K562 (cell line): ENCODE results near the gene CSNK1A1. TPM values are rescaled to one million over a fixed set of nuclear protein-coding genes. Genes with fewer than 3 reads are reported as not detected.
A peak's percentile ranks its signal among the peaks of the same experiment; 100 is the strongest.

ENCODE experiments used
- ATAC-seq: fragments of 200-7000 bp; cut with Tn5 transposase; 3 replicates; pipeline ENCODE4 v1.9.1; 2020; ENCODE audit warnings: moderate library complexity
- BruUV-seq: library from RNA; stranded (reverse); fragments of 400-500 nt; replicated peaks from 2 replicates; lab custom pipeline; 2021; lab: Mats Ljungman, UMichigan
- CTCF ChIA-PET: fragments of 300-600 bp; formaldehyde crosslinking; extraction: SDS; loops from one replicate; lab custom pipeline; 2021; ENCODE audit warnings: low intra/inter-chr PET ratio; lab: Yijun Ruan, JAX
- POLR2A ChIA-PET: fragments of 300-600, 350-650 bp; sonication (Branson Sonifier 250); formaldehyde crosslinking; extraction: SDS; loops from one replicate; lab custom pipeline; 2021; ENCODE audit warnings: antibody characterized with exemption, inconsistent platforms; lab: Yijun Ruan, JAX
- DNase-seq, 4 experiments: peaks; one replicate each; pipeline versions ENCODE4 v3.0.0 to v3.0.0-alpha.2; 2011 to 2018; ENCODE audit warnings: low spot score in 3 of 4, mixed read lengths in 3 of 4; ENCODE audit errors: extremely low read depth in 1 of 4
- FAIRE-seq: peaks from 2 replicates; lab custom pipeline; 2011; peaks lifted over from hg19 to GRCh38; lab: Jason Lieb, UNC
- H2AFZ ChIP-seq: 2 replicates; pipeline ENCODE4 v1.6.0; 2011; ENCODE audit warnings: low read depth, low read length, control low read depth, inconsistent platforms
- H3K27ac ChIP-seq: fragments of 200-600 bp; 3 replicates; pipeline ENCODE4 v1.8.0; 2011; ENCODE audit warnings: low read depth, mild to moderate bottlenecking, control low read depth, inconsistent platforms, low read length, moderate library complexity, mixed read lengths; ENCODE audit errors: extremely low read depth
- H3K27me3 ChIP-seq, 2 experiments: fragments of 300-600 bp in 1 of 2; 2 replicates in 1 of 2; 3 replicates in 1 of 2; pipeline versions ENCODE4 v1.6.0 to v1.8.0; 2011; ENCODE audit warnings: inconsistent platforms in 2 of 2, low read length in 2 of 2, mild to moderate bottlenecking in 1 of 2, mixed read lengths in 1 of 2, moderate library complexity in 1 of 2; ENCODE audit not compliant: control insufficient read depth in 2 of 2, insufficient read depth in 2 of 2
- H3K36me3 ChIP-seq: fragments of 300-600 bp; 3 replicates; pipeline ENCODE4 v1.8.0; 2011; ENCODE audit warnings: mild to moderate bottlenecking, low read length, inconsistent platforms; ENCODE audit not compliant: control insufficient read depth, insufficient read depth
- H3K4me1 ChIP-seq, 2 experiments: fragments of 200-600 bp in 1 of 2; replicated peaks in 1 of 2; 2 replicates in 1 of 2; 3 replicates in 1 of 2; pipeline versions ENCODE4 v1.5.1 to v1.8.0; 2011; ENCODE audit warnings: inconsistent platforms in 2 of 2, low read length in 2 of 2, mild to moderate bottlenecking in 1 of 2, mixed read lengths in 1 of 2, moderate library complexity in 1 of 2; ENCODE audit not compliant: control insufficient read depth in 2 of 2, insufficient read depth in 2 of 2
- H3K4me2 ChIP-seq: 2 replicates; pipeline ENCODE4 v1.6.1; 2011; ENCODE audit warnings: low read length, control low read depth, inconsistent platforms, mixed read lengths; ENCODE audit not compliant: insufficient read depth
- H3K4me3 ChIP-seq: fragments of 200-600 bp; sonication (generic), shearing (Covaris generic); 2 replicates; pipeline ENCODE4 v1.5.1; 2016; ENCODE audit warnings: control low read depth, inconsistent platforms
- H3K79me2 ChIP-seq: fragments of 200-600 bp; 3 replicates; pipeline ENCODE4 v1.8.0; 2011; ENCODE audit warnings: low read length, inconsistent platforms; ENCODE audit not compliant: control insufficient read depth, insufficient read depth
- H3K9ac ChIP-seq, 2 experiments: 2 replicates each; pipeline versions ENCODE4 v1.6.0 to v1.6.1; 2011; ENCODE audit warnings: low read depth in 2 of 2, low read length in 2 of 2, control low read depth in 1 of 2, inconsistent platforms in 1 of 2, mild to moderate bottlenecking in 1 of 2, mixed read lengths in 1 of 2; ENCODE audit not compliant: insufficient read depth in 1 of 2
- H3K9me1 ChIP-seq: one replicate; pipeline ENCODE4 v1.6.0; 2011; ENCODE audit warnings: inconsistent platforms, mild to moderate bottlenecking, low read length, moderate library complexity; ENCODE audit not compliant: control insufficient read depth, insufficient read depth
- H3K9me3 ChIP-seq: replicated peaks from 2 replicates; pipeline ENCODE4 v1.5.1; 2011; ENCODE audit warnings: low read depth, low read length, inconsistent platforms; ENCODE audit not compliant: control insufficient read depth, insufficient read depth
- H4K20me1 ChIP-seq: replicated peaks from 2 replicates; pipeline ENCODE4 v1.6.1; 2011; ENCODE audit warnings: low read length, inconsistent platforms, mixed read lengths; ENCODE audit not compliant: control insufficient read depth, insufficient read depth
- DPF2 ChIP-seq: fragments of 450-650 bp; IDR thresholded peaks from 2 replicates; pipeline ENCODE4 v1.6.1; 2016
- FIP1L1 ChIP-seq: fragments of 200-400 bp; formaldehyde crosslinking; IDR thresholded peaks from 2 replicates; pipeline ENCODE4 v1.6.1; 2018; ENCODE audit warnings: mild to moderate bottlenecking, low read depth, low read length; ENCODE audit not compliant: poor library complexity, severe bottlenecking
- L3MBTL2 ChIP-seq: fragments of 450-650 bp; IDR thresholded peaks from 2 replicates; pipeline ENCODE4 v1.6.1; 2016; ENCODE audit warnings: mild to moderate bottlenecking, moderate library complexity
- MBD2 ChIP-seq: sonication (generic); IDR thresholded peaks from 2 replicates; pipeline ENCODE4 v1.6.1; 2016; ENCODE audit warnings: low read depth, borderline replicate concordance
- MGA ChIP-seq: fragments of 450-650 bp; IDR thresholded peaks from 2 replicates; pipeline ENCODE4 v1.6.1; 2016; ENCODE audit warnings: mild to moderate bottlenecking, moderate library complexity
- MYBL2 ChIP-seq, 2 experiments: fragments of 450-650 bp in 1 of 2; sonication (generic) in 1 of 2; formaldehyde crosslinking in 1 of 2; IDR thresholded peaks; 2 replicates each; pipeline versions ENCODE4 v1.6.1 to v1.8.1; 2017 to 2022; ENCODE audit warnings: borderline replicate concordance in 1 of 2, inconsistent platforms in 1 of 2, low read depth in 1 of 2, mild to moderate bottlenecking in 1 of 2, missing genetic modification reagents in 1 of 2, moderate library complexity in 1 of 2
- NR3C1 ChIP-seq: sonication (generic); formaldehyde crosslinking; IDR thresholded peaks from 2 replicates; pipeline ENCODE4 v1.8.1; 2022; ENCODE audit warnings: missing genetic modification reagents
- PHF8 ChIP-seq: fragments of 200-600 bp; sonication (generic); IDR thresholded peaks from 2 replicates; pipeline ENCODE4 v1.6.1; 2012; ENCODE audit warnings: mixed run types, mild to moderate bottlenecking, inconsistent platforms, low read length, moderate library complexity, borderline replicate concordance
- ZNF57 ChIP-seq: fragments of 450-650 bp; formaldehyde crosslinking; IDR thresholded peaks from 2 replicates; pipeline ENCODE4 v1.4.0; 2020; ENCODE audit warnings: mild to moderate bottlenecking, moderate library complexity
- WGBS: fragments of 100-300 bp; shearing (Covaris generic); methylation state at CpG from one replicate; pipeline ENCODE4 v1.1.6; 2016; ENCODE audit warnings: low coverage, mixed read lengths; ENCODE audit not compliant: insufficient coverage; ENCODE audit errors: missing lambda C conversion rate; 5-methylcytosine and 5-hydroxymethylcytosine counted together
- in situ Hi-C: fragments of 300-500 bp; cut with MboI; formaldehyde crosslinking; loops from 4 replicates; pipeline ENCODE4 v1.15.0; 2018; ENCODE audit warnings: inconsistent platforms, mixed read lengths
- intact Hi-C: fragments of 100-400 bp; cut with micrococcal nuclease; formaldehyde crosslinking; loops from 2 replicates; pipeline ENCODE4 v1.14.2; 2022
- polyA plus RNA-seq, 8 experiments: library from polyadenylated mRNA; depleted of rRNA in 4 of 8; stranded (reverse) in 5 of 8; unstranded in 3 of 8; fragments of >200 nt; fragmentation: Nextera tagmentation in 2 of 8; fragmentation: Illumina TruSeq in 1 of 8; extraction: Ambion mirVana in 2 of 8; extraction: Trizol in 1 of 8; gene quantifications; 2 replicates each; pipeline versions ENCODE4 v1.2.1 to v1.2.3, GENCODE V29; 2011 to 2014; ENCODE audit warnings: inconsistent platforms in 1 of 8, missing spikeins in 1 of 8
- total RNA-seq, 7 experiments: library from RNA; depleted of rRNA in 6 of 7; stranded (reverse); fragments of >200 nt in 6 of 7; fragmentation: Illumina TruSeq in 2 of 7; extraction: Trizol in 2 of 7; gene quantifications; 2 replicates each; pipeline versions ENCODE4 v1.2.1 to v1.2.3, GENCODE V29; 2011 to 2021; ENCODE audit warnings: low replicate concordance in 1 of 7
- TF ChIP-seq, protein P1 (sequence below): sonication (generic); IDR thresholded peaks from 2 replicates; pipeline ENCODE4 v1.6.1; 2016

CSNK1A1 gene
- total and polyA plus RNA-seq, 9 of the 15 experiments (the other 6 are each of a cell fraction or from before 2014, with no cell fraction given): 49.1 to 196 (median 154) TPM

- no peak overlapping the region for H2AFZ ChIP-seq
- H3K9me3 ChIP-seq: no peaks in the 10 kb centered on the region
- H3K9ac ChIP-seq: 0 out of 4 replicates have a peak overlapping the region, but pooled peaks of 1 of the 2 experiments have one; percentile 13
- ATAC-seq (peak; percentile 19; the same call in 2 of the 3 replicates), FAIRE-seq (no peak), DNase-seq (peak in 3 of 4 experiments; percentile 11 to 28 (median 25))
- H3K9me1 ChIP-seq: no peaks in the 10 kb centered on the region
- intact Hi-C loops (no loop called here), in situ Hi-C loops (no loop called here)
- WGBS: 4% methylated on average over 3 of the region's 3 CpGs
- no peak overlapping the region for H3K4me2 ChIP-seq
- no peak overlapping the region for H3K4me3 ChIP-seq
- H3K27ac ChIP-seq: peak overlapping the region; percentile 27; the same call in 1 of the 3 replicates
- CTCF ChIA-PET: no interaction called here
- no TSS peak for BruUV-seq
- H3K27me3 ChIP-seq: no peaks in the 10 kb centered on the region
- H3K36me3 ChIP-seq: peaks cover 88% of the 10 kb centered on the region
- H3K79me2 ChIP-seq: peaks cover 98% of the 10 kb centered on the region
- H4K20me1 ChIP-seq: no peaks in the 10 kb centered on the region; the same call in 1 of the 2 replicates
- POLR2A ChIA-PET: interaction anchor here (0.6 to 2.7 kb wide), 8 partner anchors 9 to 62 kb away, joined by 3 to 12 read pairs (median 4); no protein-coding TSS in a partner anchor
- H3K4me1 ChIP-seq: peaks cover 0 to 15% of the 10 kb centered on the region in 2 experiments; a peak in 3 of 5 replicates
- TF ChIP-seq, protein P1, sequence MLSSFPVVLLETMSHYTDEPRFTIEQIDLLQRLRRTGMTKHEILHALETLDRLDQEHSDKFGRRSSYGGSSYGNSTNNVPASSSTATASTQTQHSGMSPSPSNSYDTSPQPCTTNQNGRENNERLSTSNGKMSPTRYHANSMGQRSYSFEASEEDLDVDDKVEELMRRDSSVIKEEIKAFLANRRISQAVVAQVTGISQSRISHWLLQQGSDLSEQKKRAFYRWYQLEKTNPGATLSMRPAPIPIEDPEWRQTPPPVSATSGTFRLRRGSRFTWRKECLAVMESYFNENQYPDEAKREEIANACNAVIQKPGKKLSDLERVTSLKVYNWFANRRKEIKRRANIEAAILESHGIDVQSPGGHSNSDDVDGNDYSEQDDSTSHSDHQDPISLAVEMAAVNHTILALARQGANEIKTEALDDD: peak; percentile 62
- TF ChIP-seq NR3C1 (CRISPR knock-in tag) (no peak), ZNF57 (CRISPR knock-in tag) (no peak), PHF8 (no peak), L3MBTL2 (0 out of 2 replicates have a peak, but pooled peaks have one; percentile 26), MBD2 (no peak), FIP1L1 (no peak), DPF2 (0 out of 2 replicates have a peak, but pooled peaks have one; percentile 11), MYBL2 (IDR thresholded peaks at IDR 0.05; ENCODE audit: low read depth) (0 out of 2 replicates have a peak, but pooled peaks have one; percentile 16), MYBL2 (CRISPR knock-in tag; IDR thresholded peaks at IDR 0.05; ENCODE audit: borderline replicate concordance) (no peak), MGA (peak; percentile 45; the same call in 1 of the 2 replicates)
Observed at GRCh38 chr5:149518620-149519019, 32.6 kb downstream of the CSNK1A1 start.
